ENCODE results near the gene SULF2. TPM values are rescaled to one million over a fixed set of nuclear protein-coding genes. Genes with fewer than 3 reads are reported as not detected.

The SULF2 gene
- total and polyA plus RNA-seq, 2 of the 4 experiments (the other 2 are of a cell fraction) = 0.54 to 0.77 TPM

DNA sequence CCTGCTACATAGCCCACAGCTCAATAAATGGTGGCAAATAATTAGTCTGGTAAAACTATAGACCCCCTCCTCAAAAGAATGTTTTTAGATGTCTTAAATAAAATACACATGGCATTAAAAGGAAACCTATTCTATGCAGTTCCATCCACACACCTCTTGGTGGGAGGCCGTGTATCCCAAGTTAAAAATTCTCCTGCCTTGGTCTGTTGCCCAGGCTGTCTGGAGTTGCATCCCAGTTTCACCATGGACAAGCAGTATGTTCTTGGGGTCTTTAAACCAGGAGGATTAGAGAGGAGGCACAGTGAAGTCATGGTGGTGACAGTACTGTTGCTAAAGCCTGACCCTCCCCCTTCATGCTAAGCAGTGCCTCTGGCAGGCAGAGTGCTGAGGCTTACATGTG, 95.5 kb downstream of the SULF2 start:
- H2AK5ac ChIP-seq (ENCODE audit: low read depth, low read length) = no peak overlapping the region
- no peak overlapping the region for H3K56ac ChIP-seq (ENCODE audit: extremely low read depth, insufficient read depth, low read length)
- dilution Hi-C loops (cut with HindIII; ENCODE audit: low sequenced_read_pairs, unreplicated experiment) = no loop called here
- BruUV-seq (replicated peaks) = no TSS peak
- H2BK15ac ChIP-seq (ENCODE audit: low read depth, low read length) = no peak overlapping the region
- no peak overlapping the region for H2BK5ac ChIP-seq (ENCODE audit: low read depth, low read length, poor library complexity, severe bottlenecking)
- ChIA-PET CTCF (no interaction called here), POLR2A (ENCODE audit: unreplicated experiment) (no interaction called here)
- no peak for TF ChIP-seq POLR2A (IDR thresholded peaks at IDR 0.05; ENCODE audit: low read depth, low read length)
- no peak for TF ChIP-seq SMC3 (IDR thresholded peaks at IDR 0.05; ENCODE audit: low read depth, low read length)
- TF ChIP-seq NFE2L2 (IDR thresholded peaks at IDR 0.05; ENCODE audit: low read depth, low read length) = no peak
- TF ChIP-seq RFX5 (IDR thresholded peaks at IDR 0.05; ENCODE audit: low read depth, low read length) = no peak
- TF ChIP-seq FOS (IDR thresholded peaks at IDR 0.05; ENCODE audit: low read depth, low read length) = no peak
- no peak for TF ChIP-seq RCOR1 (IDR thresholded peaks at IDR 0.05; ENCODE audit: insufficient replicate concordance, low read length)
- TF ChIP-seq, protein P1, sequence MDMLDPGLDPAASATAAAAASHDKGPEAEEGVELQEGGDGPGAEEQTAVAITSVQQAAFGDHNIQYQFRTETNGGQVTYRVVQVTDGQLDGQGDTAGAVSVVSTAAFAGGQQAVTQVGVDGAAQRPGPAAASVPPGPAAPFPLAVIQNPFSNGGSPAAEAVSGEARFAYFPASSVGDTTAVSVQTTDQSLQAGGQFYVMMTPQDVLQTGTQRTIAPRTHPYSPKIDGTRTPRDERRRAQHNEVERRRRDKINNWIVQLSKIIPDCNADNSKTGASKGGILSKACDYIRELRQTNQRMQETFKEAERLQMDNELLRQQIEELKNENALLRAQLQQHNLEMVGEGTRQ (IDR thresholded peaks at IDR 0.05; ENCODE audit: low read depth, low read length) = no peak
- TF ChIP-seq MXI1 (IDR thresholded peaks at IDR 0.05; ENCODE audit: borderline replicate concordance, low read depth, low read length) = no peak
- no peak for TF ChIP-seq CHD1 (IDR thresholded peaks at IDR 0.05; ENCODE audit: low read depth, low read length)
- TF ChIP-seq CEBPB (IDR thresholded peaks at IDR 0.05; ENCODE audit: low read depth, low read length) = no peak
- no peak for TF ChIP-seq MAZ (IDR thresholded peaks at IDR 0.05; ENCODE audit: borderline replicate concordance, low read depth, low read length)
- TF ChIP-seq, protein P2, sequence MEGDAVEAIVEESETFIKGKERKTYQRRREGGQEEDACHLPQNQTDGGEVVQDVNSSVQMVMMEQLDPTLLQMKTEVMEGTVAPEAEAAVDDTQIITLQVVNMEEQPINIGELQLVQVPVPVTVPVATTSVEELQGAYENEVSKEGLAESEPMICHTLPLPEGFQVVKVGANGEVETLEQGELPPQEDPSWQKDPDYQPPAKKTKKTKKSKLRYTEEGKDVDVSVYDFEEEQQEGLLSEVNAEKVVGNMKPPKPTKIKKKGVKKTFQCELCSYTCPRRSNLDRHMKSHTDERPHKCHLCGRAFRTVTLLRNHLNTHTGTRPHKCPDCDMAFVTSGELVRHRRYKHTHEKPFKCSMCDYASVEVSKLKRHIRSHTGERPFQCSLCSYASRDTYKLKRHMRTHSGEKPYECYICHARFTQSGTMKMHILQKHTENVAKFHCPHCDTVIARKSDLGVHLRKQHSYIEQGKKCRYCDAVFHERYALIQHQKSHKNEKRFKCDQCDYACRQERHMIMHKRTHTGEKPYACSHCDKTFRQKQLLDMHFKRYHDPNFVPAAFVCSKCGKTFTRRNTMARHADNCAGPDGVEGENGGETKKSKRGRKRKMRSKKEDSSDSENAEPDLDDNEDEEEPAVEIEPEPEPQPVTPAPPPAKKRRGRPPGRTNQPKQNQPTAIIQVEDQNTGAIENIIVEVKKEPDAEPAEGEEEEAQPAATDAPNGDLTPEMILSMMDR (conservative IDR thresholded peaks at IDR 0.05; ENCODE audit: low read depth, low read length) = no peak
- no peak for TF ChIP-seq MAFK (IDR thresholded peaks at IDR 0.05; ENCODE audit: low read depth, low read length)
- no peak for TF ChIP-seq BHLHE40 (IDR thresholded peaks at IDR 0.05; ENCODE audit: low read depth, low read length)
- TF ChIP-seq, protein P3, sequence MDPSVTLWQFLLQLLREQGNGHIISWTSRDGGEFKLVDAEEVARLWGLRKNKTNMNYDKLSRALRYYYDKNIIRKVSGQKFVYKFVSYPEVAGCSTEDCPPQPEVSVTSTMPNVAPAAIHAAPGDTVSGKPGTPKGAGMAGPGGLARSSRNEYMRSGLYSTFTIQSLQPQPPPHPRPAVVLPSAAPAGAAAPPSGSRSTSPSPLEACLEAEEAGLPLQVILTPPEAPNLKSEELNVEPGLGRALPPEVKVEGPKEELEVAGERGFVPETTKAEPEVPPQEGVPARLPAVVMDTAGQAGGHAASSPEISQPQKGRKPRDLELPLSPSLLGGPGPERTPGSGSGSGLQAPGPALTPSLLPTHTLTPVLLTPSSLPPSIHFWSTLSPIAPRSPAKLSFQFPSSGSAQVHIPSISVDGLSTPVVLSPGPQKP (IDR thresholded peaks at IDR 0.05; ENCODE audit: borderline replicate concordance, low read depth, low read length) = no peak
- no peak for TF ChIP-seq RAD21 (IDR thresholded peaks at IDR 0.05; ENCODE audit: low read length)
- peaks cover 3% of the 10 kb centered on the region; the same call in 1 of the 2 replicates for H3K4me1 ChIP-seq (ENCODE audit: control insufficient read depth, insufficient read depth, low read length)
- H3K36me3 ChIP-seq (ENCODE audit: control insufficient read depth, insufficient read depth, low read length) = no peaks in the 10 kb centered on the region; the same call in 1 of the 2 replicates
- H3K27ac ChIP-seq (ENCODE audit: insufficient read depth, low read length) = no peak overlapping the region
- no peak overlapping the region for H3K4me2 ChIP-seq (ENCODE audit: low read depth, low read length)
- H3K14ac ChIP-seq (replicated peaks; ENCODE audit: low read depth, low read length) = no peak overlapping the region
- no peaks in the 10 kb centered on the region; the same call in 1 of the 2 replicates for H3K27me3 ChIP-seq (ENCODE audit: control insufficient read depth, insufficient read depth, low read length)
- H3K18ac ChIP-seq (ENCODE audit: low read depth, low read length) = no peak overlapping the region
- in situ Hi-C loops (cut with MboI; ENCODE audit: low sequenced_read_pairs) = loop anchor here (10.0 kb wide), 1 partner anchor 605 kb away; no protein-coding TSS in a partner anchor
- H2AK9ac ChIP-seq (replicated peaks; ENCODE audit: low read depth, low read length, poor library complexity) = no peak overlapping the region
- no peak overlapping the region for H4K8ac ChIP-seq (ENCODE audit: low read depth in 2 of 2, low read length in 2 of 2)
- no peak for ATAC-seq (ENCODE audit: low read depth)
- H2AFZ ChIP-seq (replicated peaks; ENCODE audit: low read length, poor library complexity) = no peak overlapping the region
- H3K9me3 ChIP-seq (ENCODE audit: control insufficient read depth, insufficient read depth, low read length) = peaks cover 31% of the 10 kb centered on the region
- H3K79me1 ChIP-seq (ENCODE audit: low read depth in 1 of 2, low read length in 2 of 2) = no peaks in the 10 kb centered on the region
- DNase-seq = no peak
- H2BK120ac ChIP-seq (ENCODE audit: low read depth, low read length) = no peak overlapping the region
- H3K4me3 ChIP-seq (ENCODE audit: insufficient read depth, low read depth, low read length) = no peak overlapping the region
- no peak overlapping the region for H4K5ac ChIP-seq (ENCODE audit: low read depth, low read length)
- H4K91ac ChIP-seq (ENCODE audit: insufficient read depth, low read depth, low read length) = no peak overlapping the region
- H2BK20ac ChIP-seq (ENCODE audit: low read depth, low read length) = no peak overlapping the region
- H3K23ac ChIP-seq (ENCODE audit: low read depth, low read length) = no peak overlapping the region
- no CpG with 5 or more reads among the region's 1 CpG for WGBS, 2 experiments (ENCODE audit: extremely low coverage in 2 of 2, insufficient read length in 1 of 2)
- intact Hi-C loops (cut with micrococcal nuclease) = no loop called here
- H3K9me1 ChIP-seq (ENCODE audit: insufficient read depth, low read length) = no peaks in the 10 kb centered on the region
- H3K4ac ChIP-seq (ENCODE audit: low read depth, low read length) = no peak overlapping the region
- H3K9ac ChIP-seq (ENCODE audit: low read depth, low read length) = no peak overlapping the region
- no peaks in the 10 kb centered on the region for H4K20me1 ChIP-seq (ENCODE audit: insufficient read depth, low read length)

All from IMR-90 (cell line).